EH (cell line): ENCODE measurements around the gene ZNF205.
A peak's percentile ranks its signal among the peaks of the same experiment; 100 is the strongest.

Experiments used
- DNase-seq: peaks from one replicate; pipeline ENCODE4 v3.0.0-alpha.2; 2015; ENCODE audit warnings: low read depth

Gene ZNF205

GRCh38 chr16:3084969-3085670 is 27.3 kb upstream of the ZNF205 start:
- DNase-seq, result no peak

- DNase-seq, result no peak
Measured at GRCh38 chr16:3085868-3086595, 26.4 kb upstream of the ZNF205 start.

- DNase-seq, result no peak
Measured at GRCh38 chr16:3086596-3087242, 25.7 kb upstream of the ZNF205 start.

- no peak for DNase-seq
Measured at GRCh38 chr16:3087243-3088235, 24.8 kb upstream of the ZNF205 start.

- no peak for DNase-seq
Measured at GRCh38 chr16:3088450-3088849, 23.9 kb upstream of the ZNF205 start.

GRCh38 chr16:3088925-3089716 is 23.3 kb upstream of the ZNF205 start:
- no peak for DNase-seq

GRCh38 chr16:3089717-3090592 is 22.4 kb upstream of the ZNF205 start:
- no peak for DNase-seq

- no peak for DNase-seq
Measured at GRCh38 chr16:3091551-3091950, 20.8 kb upstream of the ZNF205 start.

- no peak for DNase-seq
Measured at GRCh38 chr16:3092501-3092941, 19.9 kb upstream of the ZNF205 start.

- peak; percentile 42 for DNase-seq
Measured at GRCh38 chr16:3094289-3095027, 17.9 kb upstream of the ZNF205 start.

- no peak for DNase-seq
Measured at GRCh38 chr16:3095869-3096268, 16.5 kb upstream of the ZNF205 start.

- DNase-seq, result no peak
Measured at GRCh38 chr16:3096362-3096761, 16.0 kb upstream of the ZNF205 start.

- DNase-seq, result no peak
Measured at GRCh38 chr16:3097266-3097665, 15.1 kb upstream of the ZNF205 start.

GRCh38 chr16:3098459-3099394 is 13.7 kb upstream of the ZNF205 start, which contains the start of gene ZSCAN10:
ZSCAN10 (minus strand) TSS chr16:3099294; CDS start chr16:3092937, 6,357 bp downstream.
- no peak for DNase-seq

- DNase-seq, result no peak
Measured at GRCh38 chr16:3099395-3099731, 13.0 kb upstream of the ZNF205 start.

- DNase-seq, result peak; percentile 92
Measured at GRCh38 chr16:3099732-3100499, 12.5 kb upstream of the ZNF205 start.
